Activated naive CD8-positive, alpha-beta T cell treated with anti-CD3 and anti-CD28 coated beads, Interleukin-2, amount 50 U/mL, for 24 hours (primary cell): ENCODE data around the gene ADAT1.
A peak's percentile ranks its signal among the peaks of the same experiment; 100 is the strongest.
"Not testable (repeated sequence)": the region's sequence is repeated elsewhere in the genome, so short reads cannot be mapped to it uniquely, and the experiment has no call there.

Source experiments
- ATAC-seq: fragments of 150-1000 bp; cut with Tn5 transposase; one replicate; pipeline ENCODE4 v1.10.0; 2021
- DNase-seq: peaks from one replicate; pipeline ENCODE4 v3.0.0; 2021
- H3K27ac Mint-ChIP-seq: one replicate; pipeline ENCODE4 v1.8.0; 2021; ENCODE audit warnings: mild to moderate bottlenecking, mixed read lengths
- H3K27me3 Mint-ChIP-seq: one replicate; pipeline ENCODE4 v1.8.0; 2021; ENCODE audit warnings: mixed read lengths
- H3K36me3 Mint-ChIP-seq: one replicate; pipeline ENCODE4 v1.8.0; 2021; ENCODE audit warnings: low read depth, mixed read lengths
- H3K4me1 Mint-ChIP-seq: one replicate; pipeline ENCODE4 v1.8.0; 2021; ENCODE audit warnings: mixed read lengths
- H3K4me3 Mint-ChIP-seq: one replicate; pipeline ENCODE4 v1.8.0; 2021; ENCODE audit warnings: mild to moderate bottlenecking, moderate library complexity, mixed read lengths
- H3K9me3 Mint-ChIP-seq: one replicate; pipeline ENCODE4 v1.8.0; 2021; ENCODE audit warnings: mixed read lengths

The ADAT1 gene

DNA sequence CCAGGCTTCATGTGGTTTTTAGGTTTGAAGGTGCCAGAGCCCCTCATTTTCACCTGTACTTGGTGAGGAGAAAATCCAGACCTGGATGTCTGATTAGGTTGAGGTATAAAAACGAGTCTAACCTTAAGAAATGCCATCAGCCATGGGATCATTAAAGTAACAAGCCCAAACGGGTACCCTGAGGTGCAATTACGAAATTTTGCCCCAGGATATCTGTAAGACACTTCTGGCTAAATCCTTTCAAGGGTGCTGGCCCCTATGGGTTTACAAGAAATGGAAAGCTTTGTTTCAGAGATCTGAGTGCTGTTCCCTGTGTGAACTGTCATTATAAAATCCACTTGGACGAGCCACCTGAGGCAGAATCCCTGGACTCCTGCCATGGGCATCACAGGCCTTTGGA, 19.8 kb downstream of the ADAT1 start:
- Mint-ChIP-seq H3K27ac (no peak overlapping the region), H3K36me3 (peaks cover 53% of the 10 kb centered on the region), H3K27me3 (no peaks in the 10 kb centered on the region), H3K4me3 (no peak overlapping the region), H3K4me1 (peaks cover 8% of the 10 kb centered on the region), H3K9me3 (peaks cover 11% of the 10 kb centered on the region)
- no peak for DNase-seq
- ATAC-seq = no peak

DNA sequence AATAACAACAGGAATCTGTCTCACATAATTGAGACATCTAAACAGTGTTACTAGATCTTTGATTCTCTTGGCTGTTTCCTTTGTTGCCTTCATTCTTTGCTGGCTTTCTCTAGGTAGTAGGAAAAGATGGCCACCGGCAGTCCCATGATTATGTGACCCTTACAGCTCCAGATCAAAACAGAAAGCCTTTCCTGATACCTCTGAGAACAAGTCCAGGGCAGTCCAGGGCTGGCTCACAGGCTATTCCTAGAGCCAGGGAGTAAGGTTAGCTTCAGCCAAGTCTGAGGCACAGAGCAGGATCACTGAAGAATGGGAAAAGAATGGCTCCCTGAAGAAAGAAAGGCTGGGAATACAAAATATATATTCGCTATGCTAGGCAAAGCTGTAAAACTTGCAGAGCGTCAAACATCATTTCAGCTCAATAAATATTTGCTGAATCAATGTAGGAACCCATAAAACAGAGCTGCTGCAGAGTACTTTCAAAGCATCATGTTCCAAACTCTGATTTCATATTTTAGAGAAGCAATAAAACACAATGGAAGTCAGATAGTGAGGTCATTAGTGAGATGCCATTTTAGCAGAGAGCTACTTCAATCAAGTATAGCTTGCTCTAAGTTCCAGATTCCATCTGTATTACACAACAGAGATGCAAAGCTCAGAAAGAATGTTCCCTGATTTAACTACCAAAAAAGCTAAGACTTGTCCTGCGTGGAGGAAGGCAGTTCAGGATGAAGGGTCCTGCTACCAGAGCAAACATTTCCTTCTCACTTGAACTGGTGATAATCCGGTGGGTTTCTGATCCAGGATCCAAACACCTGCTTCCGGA, 23.4 kb downstream of the ADAT1 start:
- Mint-ChIP-seq H3K9me3 (peaks cover 11% of the 10 kb centered on the region), H3K27me3 (no peaks in the 10 kb centered on the region), H3K4me3 (no peak overlapping the region), H3K36me3 (peaks cover 62% of the 10 kb centered on the region), H3K4me1 (peaks cover 11% of the 10 kb centered on the region), H3K27ac (no peak overlapping the region)
- ATAC-seq (no peak), DNase-seq (no peak)

DNA sequence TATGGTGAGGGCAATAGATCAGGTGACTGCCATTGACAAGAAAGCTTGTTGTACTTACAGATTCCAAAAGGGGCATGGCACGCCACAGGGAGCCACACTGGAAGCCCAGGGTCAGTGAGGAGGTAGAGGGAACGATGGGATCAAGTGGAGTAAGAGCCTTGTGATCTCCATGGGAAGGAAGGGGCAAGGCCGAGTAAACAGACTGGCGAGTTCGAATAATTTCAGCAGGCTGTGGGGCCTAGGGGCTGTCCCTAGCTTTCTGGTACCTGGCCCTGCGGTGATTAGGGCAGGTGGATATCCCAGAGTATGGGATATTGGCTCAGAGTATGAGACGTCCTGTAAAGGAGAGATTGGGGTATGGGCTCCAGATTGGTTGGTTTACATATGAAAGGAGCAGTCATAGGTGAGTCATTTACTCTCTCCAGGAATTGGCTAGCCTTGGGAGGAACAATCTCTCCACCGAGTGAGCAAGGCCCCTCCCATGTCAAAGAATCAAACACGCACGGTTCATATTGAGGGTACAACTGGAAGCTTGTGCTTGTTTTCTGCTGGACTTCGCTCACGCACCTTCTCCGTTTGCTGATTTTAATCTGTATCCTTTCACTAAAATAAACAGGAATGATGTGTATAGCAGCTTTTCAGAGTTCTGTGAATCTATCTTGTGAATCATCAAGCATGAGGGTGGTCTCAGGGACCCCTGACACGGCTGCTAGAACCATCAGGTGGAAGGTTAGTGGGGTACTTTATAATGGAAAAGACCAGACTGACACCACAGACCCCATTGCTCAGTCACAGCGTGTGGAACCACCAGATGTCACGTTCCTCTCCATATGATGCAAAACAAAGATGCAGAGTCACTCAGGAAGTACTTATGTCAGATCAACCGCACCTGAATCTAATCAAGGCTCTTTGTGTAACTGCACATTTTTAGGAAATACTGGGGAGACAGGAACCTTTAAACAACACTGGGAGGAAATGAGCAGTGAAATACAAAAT, 29.0 kb downstream of the ADAT1 start:
- ATAC-seq (peak; percentile 80), DNase-seq (peak; percentile 7)
- H3K4me1 Mint-ChIP-seq = peaks cover 14% of the 10 kb centered on the region
- no peaks in the 10 kb centered on the region for H3K27me3 Mint-ChIP-seq
- peaks cover 24% of the 10 kb centered on the region for H3K36me3 Mint-ChIP-seq
- no peaks in the 10 kb centered on the region for H3K9me3 Mint-ChIP-seq
- H3K27ac Mint-ChIP-seq = peak overlapping the region; percentile 76
- H3K4me3 Mint-ChIP-seq = no peak overlapping the region

DNA sequence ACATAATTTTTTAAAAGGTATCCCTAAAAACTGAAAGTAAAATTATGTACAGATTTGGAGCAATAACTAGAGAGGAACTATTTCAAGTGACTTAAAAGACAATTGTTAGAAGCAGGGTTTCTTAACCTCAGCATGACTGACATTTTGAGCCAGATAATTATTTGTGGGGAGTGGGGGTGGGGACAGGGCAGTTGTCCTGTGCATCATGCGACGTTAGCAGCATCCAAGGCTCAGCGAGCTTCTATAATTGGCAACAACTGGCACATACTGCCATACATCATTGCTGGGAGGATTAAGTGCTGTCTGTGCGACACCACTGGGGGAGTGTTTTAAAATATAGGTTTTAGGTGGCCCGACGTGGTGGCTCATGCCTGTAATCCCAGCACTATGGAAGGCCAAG, 29.8 kb downstream of the ADAT1 start:
- ATAC-seq = no peak
- Mint-ChIP-seq H3K36me3 (peaks cover 23% of the 10 kb centered on the region), H3K4me1 (peaks cover 14% of the 10 kb centered on the region), H3K9me3 (no peaks in the 10 kb centered on the region), H3K4me3 (no peak overlapping the region), H3K27me3 (no peaks in the 10 kb centered on the region), H3K27ac (no peak overlapping the region)
- no peak for DNase-seq

DNA sequence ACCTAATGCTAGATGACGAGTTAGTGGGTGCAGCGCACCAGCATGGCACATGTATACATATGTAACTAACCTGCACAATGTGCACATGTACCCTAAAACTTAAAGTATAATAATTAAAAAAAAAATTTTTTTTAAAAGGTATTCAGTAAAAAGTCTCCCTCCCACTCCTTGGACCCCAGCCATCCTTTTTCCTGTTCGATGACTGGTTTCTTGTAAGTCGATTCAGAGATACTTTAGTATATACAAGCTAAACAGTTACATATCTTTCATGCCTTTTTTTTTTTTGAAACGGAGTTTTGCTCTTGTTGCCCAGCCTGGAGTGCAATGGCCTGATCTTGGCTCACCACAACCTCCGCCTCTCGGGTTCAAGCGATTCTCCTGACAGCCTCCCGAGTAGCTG, 31.2 kb downstream of the ADAT1 start:
- not testable (repeated sequence) for ATAC-seq, DNase-seq

DNA sequence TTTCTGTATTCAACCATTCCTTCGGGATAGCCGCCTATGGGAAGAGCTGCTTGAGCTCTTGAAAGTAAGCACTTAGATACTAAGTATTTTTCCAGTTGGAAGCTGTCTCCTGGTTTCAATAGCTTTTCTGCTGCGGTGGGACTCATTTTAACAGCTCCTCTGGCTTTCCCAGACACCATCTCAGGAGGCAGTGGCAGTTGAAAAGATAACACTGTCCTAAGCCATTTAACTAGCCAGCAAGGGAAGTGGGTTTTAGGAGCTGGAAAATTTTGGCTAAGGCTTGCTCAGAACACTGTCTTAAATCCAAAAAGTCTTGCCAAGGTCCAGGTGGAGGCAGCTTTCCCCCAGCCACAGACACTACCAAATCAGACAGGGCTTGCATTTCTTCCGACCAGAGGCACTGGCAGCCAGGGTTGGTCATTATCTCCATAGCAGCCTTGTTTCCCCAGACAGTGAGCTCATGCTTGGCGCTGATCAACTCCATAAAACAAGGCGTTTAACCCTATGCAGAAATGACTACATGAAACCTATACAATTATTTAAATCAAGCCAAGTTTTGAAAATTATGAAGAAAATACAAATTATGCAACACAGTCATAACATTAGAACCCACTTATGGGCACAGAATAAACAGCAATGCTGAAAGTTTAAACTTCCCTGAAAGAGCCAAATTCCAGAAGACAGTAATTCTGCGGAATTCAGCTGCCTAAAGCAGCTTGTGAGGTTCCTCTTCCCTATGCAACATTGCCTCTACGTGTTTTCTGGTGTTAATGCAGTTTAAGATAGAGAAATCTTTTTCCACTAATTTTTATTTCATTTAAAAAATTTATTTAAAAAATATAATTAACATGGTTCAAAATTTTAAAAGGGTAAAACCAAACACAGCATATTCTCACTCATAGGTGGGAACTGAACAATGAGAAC, 31.9 kb downstream of the ADAT1 start:
- no peak overlapping the region for H3K27ac Mint-ChIP-seq

More for the DNA sequence above, 31.2 kb downstream of the ADAT1 start:
- H3K4me1 Mint-ChIP-seq = peaks cover 14% of the 10 kb centered on the region
- not testable (repeated sequence) for H3K4me3 Mint-ChIP-seq, H3K27ac Mint-ChIP-seq, H3K9me3 Mint-ChIP-seq, H3K27me3 Mint-ChIP-seq
- peaks cover 11% of the 10 kb centered on the region for H3K36me3 Mint-ChIP-seq

DNA sequence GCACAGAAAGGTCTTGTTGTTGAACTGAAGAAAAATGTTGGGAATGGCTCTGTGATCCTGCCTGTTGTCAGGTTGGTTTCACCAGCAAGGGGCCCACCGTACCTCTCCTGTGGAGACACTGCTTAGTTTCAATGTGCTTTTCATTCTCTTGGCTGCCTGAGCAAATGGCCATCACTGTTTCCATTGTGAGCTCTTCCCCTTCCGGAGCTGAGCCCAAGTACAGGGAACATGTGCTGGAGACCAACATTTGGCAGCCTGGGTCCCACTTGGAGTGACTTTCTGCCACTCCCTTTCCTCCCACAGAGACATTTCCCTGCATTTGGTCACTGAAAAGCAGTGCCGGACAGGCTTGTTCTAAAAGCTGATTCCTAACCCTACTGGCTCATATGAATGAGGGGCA, 33.8 kb downstream of the ADAT1 start:
- Mint-ChIP-seq H3K27me3 (no peaks in the 10 kb centered on the region), H3K9me3 (no peaks in the 10 kb centered on the region), H3K27ac (no peak overlapping the region), H3K4me3 (no peak overlapping the region), H3K4me1 (peaks cover 9% of the 10 kb centered on the region), H3K36me3 (peaks cover 7% of the 10 kb centered on the region)
- DNase-seq = no peak
- ATAC-seq = no peak

More for the DNA sequence above, 31.9 kb downstream of the ADAT1 start:
- peaks cover 14% of the 10 kb centered on the region for H3K4me1 Mint-ChIP-seq
- H3K27me3 Mint-ChIP-seq = no peaks in the 10 kb centered on the region
- H3K36me3 Mint-ChIP-seq = peaks cover 8% of the 10 kb centered on the region
- DNase-seq (no peak), ATAC-seq (no peak)
- H3K9me3 Mint-ChIP-seq = no peaks in the 10 kb centered on the region
- no peak overlapping the region for H3K4me3 Mint-ChIP-seq

DNA sequence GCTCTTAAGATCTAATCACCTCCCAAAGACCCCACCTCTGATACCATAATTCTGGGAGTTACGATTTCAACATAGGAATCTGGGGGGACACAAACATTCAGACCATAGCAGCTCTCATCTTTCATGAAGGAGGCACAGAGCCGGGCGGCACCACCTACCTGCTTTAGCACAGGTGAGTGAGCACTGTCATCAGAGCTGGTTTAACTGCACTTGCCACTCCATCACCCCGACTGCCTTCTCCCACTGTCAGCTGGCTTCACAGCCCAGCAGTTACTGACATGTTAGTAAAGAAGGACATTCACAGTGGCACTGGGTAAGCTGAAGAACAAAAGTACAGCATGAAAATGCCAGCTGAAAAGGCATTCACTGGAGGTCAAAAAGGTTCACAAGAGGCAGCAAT, 34.4 kb downstream of the ADAT1 start:
- H3K4me1 Mint-ChIP-seq = peaks cover 3% of the 10 kb centered on the region
- H3K4me3 Mint-ChIP-seq = no peak overlapping the region
- no peak overlapping the region for H3K27ac Mint-ChIP-seq
- no peaks in the 10 kb centered on the region for H3K27me3 Mint-ChIP-seq
- no peak for DNase-seq
- no peak for ATAC-seq
- no peaks in the 10 kb centered on the region for H3K9me3 Mint-ChIP-seq
- peaks cover 6% of the 10 kb centered on the region for H3K36me3 Mint-ChIP-seq

DNA sequence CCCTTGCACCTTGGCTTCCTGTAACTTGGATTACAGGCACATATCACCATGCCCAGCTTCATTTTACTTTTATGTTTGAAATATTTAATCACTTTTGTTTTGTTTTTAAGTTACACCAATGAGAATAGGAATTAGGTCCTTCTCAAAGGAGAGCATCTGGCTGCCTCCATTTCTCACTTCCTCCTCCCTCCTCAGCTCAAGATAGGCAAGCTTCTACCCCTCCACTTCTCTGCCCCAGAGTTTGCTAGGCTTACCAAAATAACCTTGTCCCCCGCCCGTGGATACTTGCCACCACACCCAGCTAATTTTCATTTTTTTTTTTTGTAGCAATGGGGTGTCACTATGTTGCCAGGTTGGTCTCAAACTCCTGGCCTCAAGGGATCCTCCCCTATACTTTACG, 39.0 kb downstream of the ADAT1 start:
- Mint-ChIP-seq H3K36me3 (peaks cover 6% of the 10 kb centered on the region), H3K4me1 (peaks cover 10% of the 10 kb centered on the region), H3K27ac (no peak overlapping the region)

DNA sequence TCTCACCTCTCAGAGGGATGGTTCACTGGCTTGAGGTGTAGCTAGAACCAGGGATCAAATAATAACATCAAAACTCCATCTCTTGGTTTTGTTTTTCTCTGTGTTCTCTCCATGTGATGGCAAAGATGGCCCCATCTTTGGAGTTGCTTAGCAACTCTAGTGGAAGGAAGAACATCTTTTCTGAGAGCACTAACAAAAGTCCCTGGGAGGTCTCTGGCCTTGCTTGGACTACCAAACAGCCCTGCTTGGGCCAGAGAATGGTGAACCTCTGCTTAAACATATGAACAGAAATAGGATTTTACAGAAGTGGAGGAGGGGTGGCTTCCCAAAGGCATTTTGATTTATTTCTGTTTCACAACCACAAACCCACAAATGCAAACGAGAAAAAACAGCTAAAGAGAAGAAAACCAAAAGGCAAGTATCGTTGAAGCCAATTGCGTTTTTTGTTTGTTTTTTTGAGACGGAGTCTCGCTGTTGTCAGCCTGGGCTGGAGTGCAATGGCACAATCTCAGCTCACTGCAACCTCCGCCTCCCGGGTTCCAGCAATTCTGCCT, 43.7 kb downstream of the ADAT1 start:
- Mint-ChIP-seq H3K36me3 (peaks cover 24% of the 10 kb centered on the region), H3K4me1 (peaks cover 21% of the 10 kb centered on the region), H3K9me3 (no peaks in the 10 kb centered on the region), H3K27ac (peak overlapping the region; percentile 31), H3K27me3 (no peaks in the 10 kb centered on the region), H3K4me3 (no peak overlapping the region)
- ATAC-seq (no peak), DNase-seq (no peak)

More for the DNA sequence above, 39.0 kb downstream of the ADAT1 start:
- no peak overlapping the region for H3K4me3 Mint-ChIP-seq
- H3K9me3 Mint-ChIP-seq = no peaks in the 10 kb centered on the region
- H3K27me3 Mint-ChIP-seq = no peaks in the 10 kb centered on the region
- ATAC-seq = no peak
- no peak for DNase-seq

DNA sequence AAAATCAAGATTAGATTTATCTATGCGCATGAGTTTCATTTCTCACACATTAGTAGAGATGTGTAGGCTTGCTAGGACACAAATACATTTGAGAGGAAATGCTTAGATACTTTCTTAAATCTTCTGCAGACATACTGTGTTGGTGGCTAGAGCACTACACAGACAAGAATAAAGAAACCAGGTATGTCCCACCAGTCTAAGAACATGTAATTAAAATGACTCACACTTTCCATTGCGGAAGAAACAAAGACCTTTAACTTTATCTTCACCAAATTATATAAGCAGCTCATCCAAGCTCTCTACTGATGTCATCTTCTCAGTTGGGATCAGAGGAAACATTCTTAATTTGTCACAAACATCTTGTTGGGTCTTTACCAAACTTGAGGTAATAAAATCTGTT, 44.4 kb downstream of the ADAT1 start:
- Mint-ChIP-seq H3K4me1 (peaks cover 21% of the 10 kb centered on the region), H3K27me3 (no peaks in the 10 kb centered on the region), H3K9me3 (no peaks in the 10 kb centered on the region), H3K27ac (peak overlapping the region; percentile 23), H3K36me3 (peaks cover 24% of the 10 kb centered on the region), H3K4me3 (no peak overlapping the region)
- DNase-seq = no peak
- no peak for ATAC-seq

DNA sequence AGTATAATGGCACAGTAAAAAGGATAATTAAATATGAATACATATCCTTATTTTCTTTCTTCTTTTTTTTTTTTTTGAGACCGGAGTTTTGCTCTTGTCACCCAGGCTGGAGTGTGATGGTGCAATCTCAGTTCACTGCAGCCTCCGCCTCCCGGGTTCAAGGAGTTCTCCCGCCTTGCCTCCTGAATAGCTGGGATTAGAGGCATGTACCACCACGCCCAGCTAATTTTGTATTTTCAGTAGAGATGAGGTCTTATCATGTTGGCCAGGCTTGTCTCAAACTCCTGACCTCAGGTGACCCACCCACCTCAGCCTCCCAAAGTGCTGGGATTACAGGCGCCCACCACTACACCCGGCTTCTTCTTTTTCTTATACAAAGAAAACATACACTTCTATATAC, 44.9 kb downstream of the ADAT1 start:
- Mint-ChIP-seq H3K27ac (no peak overlapping the region), H3K36me3 (peaks cover 28% of the 10 kb centered on the region), H3K9me3 (no peaks in the 10 kb centered on the region), H3K27me3 (no peaks in the 10 kb centered on the region), H3K4me3 (no peak overlapping the region), H3K4me1 (peaks cover 21% of the 10 kb centered on the region)
- no peak for DNase-seq
- ATAC-seq = no peak

DNA sequence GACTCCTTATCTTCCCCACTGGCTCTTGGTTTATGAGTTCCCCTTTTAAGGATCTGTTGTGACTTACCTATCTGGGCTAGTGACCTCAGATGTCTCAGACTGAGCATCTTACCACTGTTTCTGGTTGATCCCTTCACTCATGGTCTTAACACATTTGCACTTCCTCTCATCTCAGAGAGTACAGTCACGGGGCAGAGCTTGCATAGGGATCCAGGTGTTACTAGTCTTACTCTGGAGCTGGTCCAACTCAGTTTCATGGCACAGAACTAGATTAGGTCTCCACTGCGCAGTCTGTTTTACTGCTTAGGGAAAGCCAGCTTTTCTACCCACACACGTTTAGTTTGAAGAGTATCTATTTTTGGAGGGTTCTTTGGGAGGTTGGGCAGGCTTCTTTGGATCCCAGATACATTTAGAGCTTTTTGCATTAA, 46.7 kb downstream of the ADAT1 start:
- peak; percentile 35 for ATAC-seq
- Mint-ChIP-seq H3K4me3 (no peak overlapping the region), H3K4me1 (peaks cover 26% of the 10 kb centered on the region), H3K9me3 (no peaks in the 10 kb centered on the region), H3K27me3 (no peaks in the 10 kb centered on the region), H3K36me3 (peaks cover 31% of the 10 kb centered on the region), H3K27ac (peak overlapping the region; percentile 33)
- no peak for DNase-seq

DNA sequence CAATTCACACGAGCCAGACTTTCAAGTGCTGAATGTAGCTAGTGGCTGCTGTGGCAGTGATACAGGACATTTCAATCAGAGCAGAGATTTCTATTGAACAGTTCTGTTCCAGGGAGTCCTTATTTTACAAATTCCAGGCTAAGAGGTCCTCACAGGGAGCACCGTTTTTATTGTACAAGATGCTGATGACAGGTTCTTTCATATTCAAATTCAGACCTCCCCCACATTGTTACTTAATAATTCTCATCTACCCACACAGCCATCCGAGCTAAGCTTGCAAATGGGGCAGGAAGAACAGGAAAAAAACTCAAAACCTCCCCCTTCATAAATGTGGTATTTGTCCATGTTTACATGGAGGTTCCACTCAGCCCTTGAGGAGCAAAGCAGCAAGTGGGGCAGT, 47.1 kb downstream of the ADAT1 start:
- peaks cover 33% of the 10 kb centered on the region for H3K36me3 Mint-ChIP-seq
- H3K27ac Mint-ChIP-seq = peak overlapping the region; percentile 33
- H3K4me1 Mint-ChIP-seq = peaks cover 30% of the 10 kb centered on the region
- H3K9me3 Mint-ChIP-seq = no peaks in the 10 kb centered on the region
- ATAC-seq (no peak), DNase-seq (no peak)
- H3K4me3 Mint-ChIP-seq = no peak overlapping the region
- H3K27me3 Mint-ChIP-seq = no peaks in the 10 kb centered on the region
